ENCODE results near the gene PTPN9. TPM values are rescaled to one million over a fixed set of nuclear protein-coding genes. Genes with fewer than 3 reads are reported as not detected.
A peak's percentile ranks its signal among the peaks of the same experiment; 100 is the strongest.
"Not testable (repeated sequence)": the region's sequence is repeated elsewhere in the genome, so short reads cannot be mapped to it uniquely, and the experiment has no call there.

The PTPN9 gene
- total RNA-seq, 1 experiment from 2014 or later: 23.9 TPM

DNA sequence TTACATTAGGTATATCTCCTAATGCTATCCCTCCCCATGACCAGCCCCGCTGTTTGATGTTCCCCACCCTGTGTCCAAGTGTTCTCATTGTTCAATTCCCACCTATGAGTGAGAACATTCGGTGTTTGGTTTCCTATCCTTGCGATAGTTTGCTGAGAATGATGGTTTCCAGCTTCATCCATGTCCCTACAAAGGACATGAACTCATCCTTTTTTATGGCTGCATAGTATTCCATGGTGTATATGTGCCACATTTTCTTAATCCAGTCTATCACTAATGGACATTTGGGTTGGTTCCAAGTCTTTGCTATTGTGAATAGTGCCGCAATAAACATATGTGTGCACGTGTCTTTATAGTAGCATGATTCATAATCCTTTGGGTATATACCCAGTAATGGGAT, 7.3 kb upstream of the PTPN9 start:
- DNase-seq (ENCODE audit: low spot score); in situ Hi-C loops (cut with HindIII; ENCODE audit: low sequenced_read_pairs): not testable (repeated sequence)

DNA sequence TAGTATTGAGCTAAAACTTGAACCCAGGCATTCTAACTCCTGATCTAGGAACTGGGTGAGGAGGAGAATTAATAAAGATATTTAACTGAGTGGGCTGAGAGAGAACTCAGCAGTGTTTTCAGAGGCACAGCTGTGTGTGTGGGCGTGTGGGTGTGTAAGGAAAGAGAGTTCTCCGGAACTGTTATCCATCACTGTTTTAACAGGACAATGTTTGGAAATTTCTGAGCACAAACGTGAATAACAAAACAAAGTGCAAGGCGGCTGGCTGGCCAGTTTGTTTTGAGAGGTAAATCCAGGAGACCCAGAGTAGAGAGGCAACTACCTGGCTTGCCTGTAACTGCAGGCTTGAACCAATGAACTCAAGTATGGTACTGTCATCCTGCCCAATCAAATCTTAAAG, 5.0 kb upstream of the PTPN9 start:
- in situ Hi-C loops (cut with HindIII; ENCODE audit: low sequenced_read_pairs): no loop called here
- DNase-seq (ENCODE audit: low spot score): no peak

DNA sequence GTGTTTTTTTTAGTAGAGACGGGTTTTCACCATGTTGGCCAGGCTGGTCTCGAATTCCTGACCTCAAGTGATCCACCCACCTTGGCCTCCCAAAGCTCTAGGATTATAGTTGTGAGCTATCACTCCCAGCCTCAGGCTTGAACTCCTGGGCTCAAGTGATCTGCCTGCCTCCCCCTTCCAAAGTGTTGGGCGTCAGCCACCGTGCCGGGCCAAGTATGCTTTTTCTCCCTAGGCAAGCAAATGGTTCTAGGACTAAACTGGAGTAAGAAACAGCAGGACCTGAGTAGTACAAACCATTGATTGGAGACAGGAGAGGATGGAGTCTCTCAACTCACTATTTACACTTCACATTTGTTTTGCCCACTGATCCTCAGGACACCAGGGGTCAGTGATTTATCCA, 4.6 kb upstream of the PTPN9 start:
- DNase-seq (ENCODE audit: low spot score): no peak
- in situ Hi-C loops (cut with HindIII; ENCODE audit: low sequenced_read_pairs): no loop called here

DNA sequence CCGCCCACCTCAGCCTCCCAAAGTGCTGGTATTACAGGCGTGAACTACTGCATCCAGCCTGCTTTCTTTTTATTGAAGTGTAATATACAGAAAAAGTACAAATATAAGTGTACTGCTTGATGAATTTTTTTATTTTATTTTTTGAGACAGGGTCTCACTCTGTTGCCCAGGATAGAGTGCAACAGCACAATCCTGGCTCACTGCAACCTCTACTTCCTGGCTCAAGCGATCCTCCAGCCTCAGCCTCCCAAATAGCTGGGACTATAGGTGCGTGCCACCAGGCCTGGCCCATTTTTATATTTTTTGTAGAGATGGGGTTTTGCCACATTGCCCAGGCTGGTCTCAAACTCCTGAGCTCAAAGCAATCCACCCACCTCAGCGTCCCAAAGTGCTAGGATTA, 3.8 kb upstream of the PTPN9 start:
- in situ Hi-C loops (cut with HindIII; ENCODE audit: low sequenced_read_pairs); DNase-seq (ENCODE audit: low spot score): not testable (repeated sequence)

DNA sequence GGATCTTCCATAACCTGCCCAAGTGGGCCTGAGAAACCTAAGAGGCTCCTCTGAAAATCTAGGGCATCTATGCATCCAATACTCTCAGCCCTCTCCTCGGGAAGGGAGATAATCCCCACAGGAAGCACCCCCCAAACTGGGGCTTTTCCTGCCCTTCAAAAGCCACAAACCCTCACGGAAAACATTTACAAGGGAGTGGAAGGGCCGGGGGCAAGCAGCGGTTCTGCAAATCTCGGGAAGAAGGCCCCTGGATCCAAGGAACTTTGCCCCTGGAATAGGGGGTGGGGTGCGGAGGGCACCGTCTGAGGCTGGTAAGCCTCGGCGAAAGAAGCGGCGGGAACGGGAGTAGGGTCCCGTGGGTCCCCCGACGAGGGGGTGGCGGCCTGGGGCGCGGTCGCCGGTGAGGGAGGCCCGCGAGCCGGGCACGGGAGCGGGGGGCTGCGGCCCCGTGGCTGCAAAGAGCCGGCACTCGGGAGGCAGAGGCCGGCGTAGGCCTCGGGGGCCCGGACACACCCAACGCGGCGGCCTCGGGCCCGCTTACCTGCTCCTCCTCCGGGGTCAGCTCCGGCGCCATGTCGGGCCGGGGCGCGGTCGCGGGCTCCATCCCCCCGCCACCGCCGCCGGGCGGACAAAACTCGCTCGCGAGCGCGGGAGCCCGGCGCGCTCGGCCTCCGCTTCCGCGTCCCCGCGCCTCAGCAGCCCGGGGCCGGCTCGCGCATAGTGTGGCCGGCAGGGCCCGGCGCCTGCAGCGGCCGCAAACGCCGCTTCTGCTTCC, 755 bp downstream of the PTPN9 start:
- in situ Hi-C loops (cut with HindIII; ENCODE audit: low sequenced_read_pairs): no loop called here
- DNase-seq (ENCODE audit: low spot score): peak; percentile 32

DNA sequence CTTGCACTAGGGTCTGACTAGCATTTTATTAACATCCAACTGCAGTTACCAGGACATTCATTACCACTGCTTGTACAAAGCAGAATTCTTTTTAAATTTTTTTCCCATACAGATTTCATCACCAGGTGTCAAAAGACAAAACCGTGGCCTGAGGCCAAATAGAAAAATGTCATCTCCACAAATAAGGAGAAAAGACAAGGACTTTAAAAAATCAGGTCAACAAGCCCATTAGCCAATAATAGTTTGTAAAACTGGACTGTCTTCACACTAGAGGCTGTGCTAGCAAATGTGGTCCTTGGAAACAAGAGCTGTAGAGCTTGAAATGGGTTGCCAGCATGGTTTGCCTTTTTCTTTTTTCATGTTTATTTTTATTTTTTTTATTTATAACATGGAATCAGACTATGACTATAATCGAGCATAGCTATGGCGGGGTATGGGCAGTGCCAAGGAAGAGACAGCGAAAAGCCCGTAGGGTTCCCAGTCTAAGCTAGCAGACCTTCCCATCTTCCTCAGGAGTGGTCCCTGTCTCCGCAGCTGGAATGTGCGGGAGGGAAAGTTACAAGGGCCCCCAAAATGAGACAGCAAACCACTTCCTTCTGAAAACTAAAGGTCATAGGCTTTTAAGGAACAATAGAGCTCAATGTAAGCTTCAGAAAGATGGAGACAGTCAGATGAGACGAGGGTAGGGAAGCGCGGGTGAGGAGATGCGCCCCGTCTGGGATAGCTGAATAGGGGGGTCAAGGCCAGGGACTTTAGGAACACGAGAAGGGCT, 1.5 kb downstream of the PTPN9 start:
- peak; percentile 63 for DNase-seq (ENCODE audit: low spot score)
- in situ Hi-C loops (cut with HindIII; ENCODE audit: low sequenced_read_pairs): no loop called here

DNA sequence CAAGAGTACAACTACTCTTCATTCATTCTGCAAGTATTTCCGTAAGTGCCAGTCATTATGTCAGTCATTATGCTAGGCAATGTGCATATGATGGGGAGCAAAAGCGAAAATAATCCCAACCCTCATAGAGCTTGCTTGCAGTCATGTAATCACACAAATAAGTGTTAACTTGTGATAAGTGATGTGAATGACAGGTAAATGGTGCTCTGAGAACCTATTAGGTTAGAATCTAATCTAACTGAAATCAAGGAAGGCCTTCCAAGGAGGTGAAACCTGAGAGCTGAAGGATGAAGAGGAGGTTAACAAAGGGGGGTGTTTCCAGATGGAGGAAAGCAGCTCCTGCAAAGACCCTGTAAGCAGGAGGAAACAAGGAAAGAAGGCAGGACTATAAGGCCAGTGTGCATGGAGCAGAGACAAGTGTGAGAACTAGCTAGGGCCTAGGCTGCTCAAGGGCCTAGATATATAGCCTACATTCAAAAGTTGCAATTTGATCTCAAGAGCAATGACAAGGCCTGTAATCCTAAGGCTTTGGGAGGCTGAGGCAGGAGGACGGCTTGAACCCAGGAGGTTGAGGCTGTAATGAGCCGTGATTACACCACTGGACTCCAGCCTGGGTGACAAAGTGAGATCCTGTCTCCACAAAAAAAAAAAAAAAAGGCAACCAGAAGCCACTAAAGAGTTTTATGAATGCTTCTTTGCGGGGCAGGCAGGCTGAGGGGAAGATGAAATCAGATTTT, 5.3 kb downstream of the PTPN9 start:
- in situ Hi-C loops (cut with HindIII; ENCODE audit: low sequenced_read_pairs): no loop called here
- DNase-seq (ENCODE audit: low spot score): no peak

DNA sequence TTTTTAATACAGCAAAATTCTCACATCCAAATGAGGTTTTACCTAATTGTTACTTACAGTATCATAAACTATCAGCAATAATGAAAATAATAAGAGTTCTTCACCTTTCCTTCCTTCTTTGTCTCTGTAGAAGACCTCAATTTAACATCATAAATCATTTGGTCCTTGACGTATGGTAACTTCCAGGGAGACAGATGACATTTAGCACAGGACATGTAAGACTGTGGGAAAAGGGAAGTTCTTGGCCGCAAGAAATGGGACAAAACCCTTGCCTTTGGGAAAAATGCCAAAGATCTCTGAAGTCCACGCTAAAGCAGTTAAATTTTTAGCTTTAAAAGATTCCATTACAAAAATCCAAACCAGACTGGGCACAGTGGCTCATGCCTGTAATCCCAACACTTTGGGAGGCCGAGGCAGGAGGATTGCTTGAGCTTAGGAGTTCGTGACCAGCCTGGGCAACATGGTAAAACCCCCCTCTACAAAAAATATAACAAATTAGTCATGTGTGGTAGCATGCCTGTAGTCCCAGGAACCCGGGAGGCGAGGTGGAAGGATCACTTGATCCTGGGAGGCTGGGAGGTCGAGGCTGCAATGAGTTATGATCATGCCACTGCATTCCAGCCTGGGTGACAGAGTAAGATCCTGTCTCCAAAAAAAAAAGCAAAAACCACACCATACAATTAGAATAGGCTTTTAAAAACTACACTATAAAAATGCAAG, 8.8 kb downstream of the PTPN9 start:
- peak; percentile 13 for DNase-seq (ENCODE audit: low spot score)
- in situ Hi-C loops (cut with HindIII; ENCODE audit: low sequenced_read_pairs): no loop called here

DNA sequence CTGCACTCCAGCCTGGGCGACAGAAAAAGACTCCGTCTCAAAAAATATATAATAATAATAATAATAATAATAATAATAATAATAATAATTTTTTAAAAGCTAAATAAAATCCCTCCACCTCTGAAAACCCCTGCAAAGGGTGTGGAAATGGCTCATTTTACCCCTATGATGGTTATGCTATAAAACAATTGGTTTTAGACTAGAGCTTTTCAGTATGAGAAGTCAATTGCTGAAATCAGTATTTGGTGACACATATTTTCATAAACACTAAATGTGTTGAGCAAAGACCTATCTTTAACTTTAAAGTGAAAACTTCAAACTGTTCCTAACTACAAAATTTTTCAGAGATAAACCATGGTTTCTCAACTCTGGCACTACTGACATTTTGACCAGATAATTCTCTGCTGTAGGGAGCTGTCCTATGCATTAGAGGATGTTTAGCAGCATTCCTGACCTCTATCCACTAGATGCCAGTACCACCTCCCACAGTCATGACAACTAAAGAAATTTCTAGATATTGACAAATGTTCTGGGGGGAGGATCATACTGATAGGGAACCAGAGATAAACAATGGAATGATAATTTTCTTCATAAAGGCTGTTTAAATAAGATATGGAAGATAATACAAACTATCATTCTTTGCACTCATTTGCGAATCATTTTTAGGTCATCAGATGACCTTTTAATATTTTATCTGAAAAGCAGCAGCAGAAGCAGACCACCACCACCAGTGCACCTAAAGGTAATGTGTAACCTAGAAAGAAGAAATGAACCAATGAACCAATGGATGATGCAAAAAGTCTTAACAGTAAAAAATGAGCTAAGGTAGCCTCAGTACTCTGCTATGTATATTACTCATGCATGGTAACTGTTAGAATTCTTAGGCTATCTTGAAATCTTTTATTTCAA, 13.8 kb downstream of the PTPN9 start:
- in situ Hi-C loops (cut with HindIII; ENCODE audit: low sequenced_read_pairs): no loop called here
- DNase-seq (ENCODE audit: low spot score): no peak

DNA sequence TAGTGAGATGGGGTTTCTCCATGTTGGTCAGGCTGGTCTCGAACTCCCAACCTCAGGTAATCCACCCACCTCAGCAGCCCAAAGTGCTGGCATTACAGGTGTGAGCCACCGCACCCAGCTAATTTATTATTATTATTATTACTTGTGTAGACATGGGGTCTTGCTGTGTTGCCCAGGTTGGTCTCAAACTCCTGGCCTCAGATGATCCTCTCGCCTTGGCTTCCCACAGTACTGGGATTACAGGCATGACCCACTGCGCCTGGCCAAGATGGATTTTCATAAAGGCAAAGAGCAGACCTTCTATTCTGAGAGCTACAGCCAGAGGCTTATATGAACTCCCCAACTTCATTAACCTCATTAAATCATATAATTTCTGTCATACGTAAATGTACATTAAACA, 17.2 kb downstream of the PTPN9 start:
- in situ Hi-C loops (cut with HindIII; ENCODE audit: low sequenced_read_pairs): no loop called here
- DNase-seq (ENCODE audit: low spot score): no peak

DNA sequence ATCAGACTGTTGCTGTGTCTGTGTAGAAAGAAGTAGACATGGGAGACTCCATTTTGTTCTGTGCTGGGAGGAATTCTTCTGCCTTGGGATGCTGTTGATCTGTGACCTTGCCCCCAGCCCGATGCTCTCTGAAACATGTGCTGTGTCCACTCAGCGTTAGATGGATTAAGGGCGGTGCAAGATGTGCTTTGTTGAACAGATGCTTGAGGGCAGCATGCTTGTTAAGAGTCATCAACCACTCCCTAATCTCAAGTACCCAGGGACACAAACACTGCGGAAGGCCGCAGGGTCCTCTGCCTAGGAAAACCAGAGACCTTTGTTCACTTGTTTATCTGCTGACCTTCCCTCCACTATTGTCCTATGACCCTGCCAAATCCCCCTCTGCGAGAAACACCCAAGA, 19.8 kb downstream of the PTPN9 start:
- DNase-seq (ENCODE audit: low spot score); in situ Hi-C loops (cut with HindIII; ENCODE audit: low sequenced_read_pairs): not testable (repeated sequence)

DNA sequence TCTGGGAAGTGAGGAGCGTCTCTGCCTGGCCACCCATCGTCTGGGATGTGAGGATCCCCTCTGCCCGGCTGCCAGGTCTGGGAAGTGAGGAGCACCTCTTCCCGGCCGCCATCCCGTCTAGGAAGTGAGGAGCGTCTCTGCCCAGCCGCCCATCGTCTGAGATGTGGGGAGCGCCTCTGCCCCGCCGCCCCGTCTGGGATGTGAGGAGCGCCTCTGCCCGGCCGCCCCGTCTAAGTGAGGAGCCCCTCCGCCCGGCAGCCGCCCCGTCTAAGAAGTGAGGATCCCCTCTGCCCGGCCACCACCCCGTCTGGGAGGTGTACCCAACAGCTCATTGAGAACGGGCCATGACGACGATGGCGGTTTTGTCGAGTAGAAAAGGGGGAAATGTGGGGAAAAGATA, 20.2 kb downstream of the PTPN9 start:
- in situ Hi-C loops (cut with HindIII; ENCODE audit: low sequenced_read_pairs); DNase-seq (ENCODE audit: low spot score): not testable (repeated sequence)

DNA sequence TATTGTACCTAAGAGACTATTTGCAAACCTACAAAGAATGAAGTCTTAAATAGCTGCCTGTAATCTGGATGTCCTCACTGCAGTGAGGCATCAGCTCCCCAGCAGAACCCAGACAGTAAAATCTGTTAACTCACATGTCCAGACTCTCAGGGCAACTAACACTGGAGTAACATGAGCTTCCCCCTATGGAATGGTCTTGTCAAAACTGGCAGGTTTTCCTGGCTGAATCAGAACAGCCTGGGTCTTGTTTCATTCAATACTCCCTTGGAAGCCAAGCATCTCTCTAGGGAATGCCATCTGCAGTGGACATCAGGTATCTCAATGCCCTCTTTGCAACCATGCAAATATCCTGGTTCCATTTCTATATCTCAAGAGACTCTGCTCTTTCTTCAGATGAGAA, 24.4 kb downstream of the PTPN9 start:
- in situ Hi-C loops (cut with HindIII; ENCODE audit: low sequenced_read_pairs): no loop called here
- DNase-seq (ENCODE audit: low spot score): no peak

DNA sequence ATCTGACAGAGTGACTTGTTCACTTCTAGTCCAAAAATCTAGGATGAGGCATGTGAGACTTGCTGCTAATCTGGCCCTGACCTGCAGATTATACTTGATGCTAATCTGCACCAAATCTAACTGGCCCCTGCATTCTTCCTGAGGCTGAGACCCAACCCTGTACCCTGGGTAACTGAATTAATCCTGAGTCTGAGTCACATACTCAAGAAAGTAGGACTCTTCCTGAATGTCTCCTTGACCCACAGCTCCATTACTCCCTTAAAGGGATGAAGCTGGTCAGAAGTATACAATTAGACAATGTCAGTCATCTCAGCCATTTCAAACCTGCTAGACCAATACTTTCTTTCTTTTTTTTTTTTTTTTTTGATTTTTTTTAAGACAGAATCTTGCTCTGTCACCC, 25.5 kb downstream of the PTPN9 start:
- no peak for DNase-seq (ENCODE audit: low spot score)
- in situ Hi-C loops (cut with HindIII; ENCODE audit: low sequenced_read_pairs): no loop called here

DNA sequence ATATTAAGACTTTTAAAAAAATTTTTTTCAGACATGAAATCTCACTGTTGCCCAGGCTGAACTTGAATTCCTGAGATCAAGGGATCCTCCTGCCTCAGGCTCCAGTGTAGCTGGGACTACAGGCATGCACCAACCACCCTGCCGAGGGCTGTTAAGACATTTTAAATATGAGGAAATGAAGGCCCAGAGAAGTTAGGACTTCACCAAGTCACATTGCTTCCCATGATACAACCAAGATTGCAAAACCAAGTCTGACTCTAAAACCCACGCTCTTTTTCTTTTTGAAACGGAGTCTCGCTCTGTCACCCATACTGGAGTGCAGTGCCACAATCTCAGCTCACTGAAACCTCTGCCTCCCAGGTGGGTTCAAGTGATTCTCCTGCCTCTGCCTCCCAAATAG, 28.0 kb downstream of the PTPN9 start:
- in situ Hi-C loops (cut with HindIII; ENCODE audit: low sequenced_read_pairs): no loop called here
- no peak for DNase-seq (ENCODE audit: low spot score)

DNA sequence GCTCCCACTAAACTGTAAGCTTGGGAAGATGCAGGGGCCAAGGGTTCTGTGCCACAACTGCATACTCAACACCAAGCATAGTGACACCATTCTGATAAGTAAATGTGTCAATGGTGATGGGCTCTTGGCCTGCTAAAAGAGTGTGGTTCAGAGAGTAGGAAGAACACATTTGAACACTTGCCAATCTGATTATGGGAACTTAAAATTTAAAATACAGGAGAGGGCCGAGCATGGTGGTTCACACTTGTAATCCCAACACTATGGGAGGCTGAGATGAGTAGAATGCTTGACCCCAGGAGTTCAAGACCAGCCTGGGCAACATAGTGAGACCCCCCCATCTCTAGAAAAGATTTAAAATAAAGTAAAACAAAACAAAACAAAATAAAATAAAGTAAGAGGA, 34.1 kb downstream of the PTPN9 start:
- DNase-seq (ENCODE audit: low spot score): no peak
- in situ Hi-C loops (cut with HindIII; ENCODE audit: low sequenced_read_pairs): no loop called here

DNA sequence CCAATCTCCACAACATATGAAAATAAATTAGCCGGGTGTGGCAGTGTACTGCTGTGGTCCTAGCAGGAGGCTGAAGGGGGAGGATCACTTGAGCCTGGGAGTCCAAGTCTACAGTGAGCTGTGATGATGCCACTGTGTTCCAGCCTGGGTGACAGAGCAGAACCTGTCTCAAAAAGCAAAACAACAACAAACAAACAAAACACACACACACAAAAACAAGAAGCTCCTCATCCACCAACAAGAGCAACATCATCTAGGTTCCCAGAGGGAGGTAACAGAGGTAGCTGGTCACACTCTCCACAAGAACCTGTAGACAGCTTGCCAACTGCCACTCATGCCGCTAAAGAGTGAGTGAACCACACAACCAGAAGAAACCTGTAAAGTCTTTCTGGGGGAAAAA, 34.8 kb downstream of the PTPN9 start:
- in situ Hi-C loops (cut with HindIII; ENCODE audit: low sequenced_read_pairs): no loop called here
- DNase-seq (ENCODE audit: low spot score): no peak

DNA sequence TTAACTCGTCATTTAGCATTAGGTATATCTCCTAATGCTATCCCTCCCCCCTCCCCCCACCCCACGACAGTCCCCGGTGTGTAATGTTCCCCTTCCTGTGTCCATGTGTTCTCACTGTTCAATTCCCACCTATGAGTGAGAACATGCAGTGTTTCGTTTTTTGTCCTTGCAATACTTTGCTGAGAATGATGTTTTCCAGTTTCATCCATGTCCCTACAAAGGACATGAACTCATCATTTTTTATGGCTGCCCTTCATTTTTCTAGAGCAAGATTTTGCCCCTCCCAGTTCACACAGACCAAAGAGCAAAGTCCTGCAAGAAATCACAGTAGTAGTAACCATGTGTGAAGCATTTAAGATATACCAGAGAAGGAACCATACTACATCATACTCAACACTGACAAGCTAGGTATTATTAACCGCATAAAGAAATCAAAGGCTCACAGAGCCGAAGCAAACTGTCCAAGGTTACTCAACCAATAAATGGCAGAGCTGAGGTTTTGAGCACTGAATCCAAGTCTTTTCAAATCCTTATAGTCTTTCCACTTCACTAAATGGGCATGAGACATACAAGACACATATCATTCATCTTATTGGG, 36.1 kb downstream of the PTPN9 start:
- in situ Hi-C loops (cut with HindIII; ENCODE audit: low sequenced_read_pairs); DNase-seq (ENCODE audit: low spot score): not testable (repeated sequence)
